GM12875 (cell line): ENCODE measurements around the gene CASP8.

ENCODE experiments used
- H3K4me3 ChIP-seq: one replicate; pipeline ENCODE4 v1.5.1; 2011; ENCODE audit warnings: low read depth, low read length, control low read depth
- CTCF ChIP-seq: IDR thresholded peaks from 2 replicates; pipeline ENCODE4 v1.5.1; 2011; ENCODE audit warnings: low read depth, mild to moderate bottlenecking, control low read depth, inconsistent platforms, low read length, moderate library complexity, borderline replicate concordance; ENCODE audit not compliant: insufficient read depth

Gene CASP8

GRCh38 chr2:201270293-201271001, 10.1 kb downstream of the CASP8 start:
- H3K4me3 ChIP-seq, result no peak overlapping the region

GRCh38 chr2:201271917-201272316, 11.6 kb downstream of the CASP8 start:
- TF ChIP-seq CTCF, result no peak
- no peak overlapping the region for H3K4me3 ChIP-seq

More at GRCh38 chr2:201270293-201271001, 10.1 kb downstream of the CASP8 start:
- TF ChIP-seq CTCF, result no peak

- no peak overlapping the region for H3K4me3 ChIP-seq
- no peak for TF ChIP-seq CTCF
These were observed 13.1 kb downstream of the CASP8 start for GRCh38 chr2:201273330-201273983.

- no peak for TF ChIP-seq CTCF
- H3K4me3 ChIP-seq, result no peak overlapping the region
These were observed 14.7 kb downstream of the CASP8 start for GRCh38 chr2:201275069-201275468.

GRCh38 chr2:201275990-201276389, 15.7 kb downstream of the CASP8 start:
- no peak overlapping the region for H3K4me3 ChIP-seq
- no peak for TF ChIP-seq CTCF

GRCh38 chr2:201276511-201276910, 16.2 kb downstream of the CASP8 start:
- no peak for TF ChIP-seq CTCF
- H3K4me3 ChIP-seq, result no peak overlapping the region

GRCh38 chr2:201279079-201279478, 18.7 kb downstream of the CASP8 start:
- H3K4me3 ChIP-seq, result no peak overlapping the region
- no peak for TF ChIP-seq CTCF
